GM08714 (cell line): Measurements from ENCODE around the gene SEMA3B.

Experiments used
- H3K4me3 ChIP-seq: fragments of 200-500 bp; sonication (Bioruptor generic); 2 replicates; pipeline ENCODE4 v1.5.1; 2014; ENCODE audit warnings: mild to moderate bottlenecking, low read length, inconsistent platforms
- ZNF274 ChIP-seq: IDR thresholded peaks from 2 replicates; pipeline ENCODE4 v1.6.1; 2012; ENCODE audit warnings: mild to moderate bottlenecking, low read depth, low read length

SEMA3B gene

DNA sequence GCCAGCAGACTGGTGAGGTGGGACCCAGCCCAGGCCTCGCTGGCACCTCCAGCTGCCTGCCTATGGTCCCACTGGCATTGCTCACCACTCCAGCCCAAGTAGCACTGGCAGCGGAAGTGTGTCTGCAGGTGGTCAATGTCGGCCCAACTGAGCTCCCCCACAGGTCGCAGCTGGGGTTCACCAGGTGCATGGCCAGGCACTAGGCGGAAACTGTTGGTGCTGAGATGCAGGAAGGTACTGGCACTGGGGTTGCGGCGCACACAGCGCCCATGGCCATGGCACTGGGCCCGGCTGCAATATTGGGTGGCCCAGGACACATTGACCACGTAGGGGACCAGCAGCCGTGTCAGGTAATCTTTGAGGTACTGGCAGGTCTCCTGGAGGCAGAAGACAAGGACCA, 49.2 kb downstream of the SEMA3B start:
- TF ChIP-seq ZNF274: no peak
- no peak overlapping the region for H3K4me3 ChIP-seq

DNA sequence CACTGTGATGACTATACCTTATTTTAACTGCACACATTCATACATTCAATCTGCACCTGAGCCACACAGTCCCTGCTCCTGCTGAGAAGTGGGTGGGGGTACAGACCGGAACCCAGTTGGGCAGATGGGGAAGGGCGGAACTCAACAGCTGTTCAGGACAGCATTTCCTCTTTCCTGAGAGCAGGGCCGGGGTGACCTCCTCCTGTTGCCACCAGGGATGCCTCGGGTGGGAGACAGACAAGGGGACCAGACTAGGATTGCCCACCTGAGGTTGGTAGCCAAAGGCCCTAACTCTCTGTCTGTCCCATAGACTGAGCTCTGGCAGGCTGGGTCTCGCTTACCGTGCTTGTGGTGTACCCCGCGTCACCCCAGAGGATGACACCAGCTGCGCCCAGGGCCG, 49.7 kb downstream of the SEMA3B start:
- no peak overlapping the region for H3K4me3 ChIP-seq
- no peak for TF ChIP-seq ZNF274

GRCh38 chr3:50319181-50319893, 50.4 kb downstream of the SEMA3B start:
- no peak overlapping the region for H3K4me3 ChIP-seq
- TF ChIP-seq ZNF274: no peak

DNA sequence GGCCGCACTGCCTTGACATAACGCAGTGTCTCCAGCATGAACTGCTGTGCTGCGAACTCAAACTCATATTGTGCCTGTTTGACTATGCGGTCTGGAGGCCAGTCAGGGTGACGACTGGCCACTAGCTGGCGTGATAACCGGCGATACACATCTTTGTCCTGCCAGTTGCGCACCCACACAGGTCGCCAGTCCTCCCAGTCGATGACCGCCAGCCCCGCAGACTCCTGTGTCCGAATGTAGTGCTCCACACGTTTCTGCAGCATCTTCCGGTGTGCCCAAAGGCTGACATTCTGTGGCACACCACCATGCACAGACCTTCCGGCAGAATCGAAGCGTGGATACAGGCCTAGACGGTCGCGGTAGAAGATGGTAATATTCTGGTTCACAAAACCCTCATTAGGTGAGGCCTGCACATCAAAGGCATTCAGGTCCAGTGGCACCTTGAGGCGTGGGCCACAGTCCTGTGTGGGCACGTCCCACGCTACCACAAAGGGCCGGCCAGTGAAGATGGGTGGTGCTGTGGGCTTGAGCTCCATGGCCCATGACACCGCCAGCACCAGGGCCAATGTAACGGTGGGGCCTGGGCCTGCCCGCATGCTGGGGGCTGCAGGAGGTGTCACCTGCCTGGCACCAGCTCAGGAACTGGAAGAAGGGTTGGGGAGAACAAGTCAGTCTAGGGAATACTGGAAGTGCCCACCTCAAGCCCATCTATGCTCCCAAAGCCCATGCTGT, 51.1 kb downstream of the SEMA3B start:
- no peak for TF ChIP-seq ZNF274
- peak overlapping the region; percentile 91; the same call in 1 of the 2 replicates for H3K4me3 ChIP-seq

DNA sequence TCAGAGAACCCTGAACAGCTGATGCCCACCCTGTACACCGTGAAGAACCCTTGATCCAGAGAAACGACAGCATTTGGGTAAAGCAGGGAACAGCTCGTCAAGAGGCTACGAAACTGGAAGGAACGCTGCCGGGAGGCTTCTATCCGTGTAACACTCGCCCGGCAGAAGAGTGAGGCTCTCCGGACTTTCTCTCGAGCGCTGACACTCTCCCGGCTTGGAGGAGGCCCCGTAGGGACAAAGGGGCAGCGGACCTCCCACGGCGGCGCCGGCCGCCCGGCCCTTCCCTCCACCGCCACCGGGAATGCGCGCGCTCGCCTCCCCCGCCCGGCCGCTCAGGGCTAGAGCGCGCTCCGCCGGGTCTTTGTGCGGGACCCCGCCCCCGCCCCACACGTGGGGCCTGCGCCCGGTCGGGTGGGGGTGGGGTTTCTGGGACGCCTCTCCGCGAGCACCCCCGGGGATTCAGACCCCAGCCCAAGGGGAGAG, 51.9 kb downstream of the SEMA3B start:
- H3K4me3 ChIP-seq: peak overlapping the region; percentile 91
- no peak for TF ChIP-seq ZNF274

DNA sequence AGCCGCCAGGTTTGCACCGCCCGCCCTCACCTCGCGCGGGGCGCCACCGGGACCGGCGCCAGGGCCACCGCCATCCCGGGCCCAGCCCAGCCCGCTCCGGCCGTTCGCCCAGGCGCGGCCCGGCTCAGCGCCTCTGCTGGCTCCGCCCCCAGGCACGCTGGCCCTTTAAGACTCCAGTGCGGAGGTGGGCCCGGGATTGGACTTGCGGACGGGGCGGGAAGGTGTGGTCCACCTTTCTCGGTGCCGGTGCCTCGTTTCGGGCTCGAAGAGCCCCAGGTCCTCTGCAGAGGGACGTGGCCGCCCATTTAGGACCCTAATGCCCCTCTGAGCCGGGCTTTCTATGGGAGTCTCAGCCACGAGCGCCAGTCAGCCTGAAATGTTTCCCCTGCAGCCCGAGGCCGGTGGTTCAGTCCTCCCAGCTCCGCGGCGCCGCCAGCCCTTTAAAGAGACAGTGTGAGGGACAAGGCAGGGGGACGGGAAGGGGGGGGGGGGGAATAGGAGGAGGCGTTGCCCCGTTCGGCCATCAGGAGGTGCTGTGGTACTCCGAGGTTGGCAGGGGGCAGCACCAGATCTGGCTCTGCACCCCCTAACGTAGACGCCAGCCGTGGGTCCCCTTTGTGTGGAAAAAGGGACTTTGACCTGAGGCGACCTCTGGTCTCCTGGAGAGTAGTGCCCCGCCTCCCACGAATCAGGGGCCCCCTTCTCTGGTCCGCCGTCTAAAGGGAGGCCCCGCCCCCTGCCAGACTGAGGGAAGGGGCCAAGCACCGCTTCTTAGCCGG, 52.6 kb downstream of the SEMA3B start:
- TF ChIP-seq ZNF274: no peak
- peak overlapping the region; percentile 91; the same call in 1 of the 2 replicates for H3K4me3 ChIP-seq

DNA sequence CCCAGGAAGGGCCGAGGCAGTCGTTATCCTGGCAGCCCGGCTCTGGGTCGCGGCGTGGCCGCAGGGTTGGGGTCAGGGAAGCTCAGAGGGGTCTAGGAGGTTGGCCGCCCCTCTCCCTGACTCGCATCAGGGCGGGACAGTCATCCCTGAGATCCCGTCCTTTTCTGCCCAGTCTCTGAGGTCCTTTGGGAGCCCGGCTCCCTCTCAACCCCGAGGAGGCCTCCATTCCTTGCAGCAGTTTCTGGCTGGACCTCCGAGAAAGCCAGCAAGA, 53.1 kb downstream of the SEMA3B start:
- peak overlapping the region; percentile 15; the same call in 1 of the 2 replicates for H3K4me3 ChIP-seq
- TF ChIP-seq ZNF274: no peak

- H3K4me3 ChIP-seq: peak within 1 kb of the TSS; percentile 91; the same call in 1 of the 2 replicates
- TF ChIP-seq ZNF274: no peak
Observed at GRCh38 chr3:50322386-50323091, 53.6 kb downstream of the SEMA3B start, which contains the start of gene HYAL2. HYAL2 (minus strand) TSS chr3:50322745; CDS start chr3:50320489, 2,256 bp downstream.

DNA sequence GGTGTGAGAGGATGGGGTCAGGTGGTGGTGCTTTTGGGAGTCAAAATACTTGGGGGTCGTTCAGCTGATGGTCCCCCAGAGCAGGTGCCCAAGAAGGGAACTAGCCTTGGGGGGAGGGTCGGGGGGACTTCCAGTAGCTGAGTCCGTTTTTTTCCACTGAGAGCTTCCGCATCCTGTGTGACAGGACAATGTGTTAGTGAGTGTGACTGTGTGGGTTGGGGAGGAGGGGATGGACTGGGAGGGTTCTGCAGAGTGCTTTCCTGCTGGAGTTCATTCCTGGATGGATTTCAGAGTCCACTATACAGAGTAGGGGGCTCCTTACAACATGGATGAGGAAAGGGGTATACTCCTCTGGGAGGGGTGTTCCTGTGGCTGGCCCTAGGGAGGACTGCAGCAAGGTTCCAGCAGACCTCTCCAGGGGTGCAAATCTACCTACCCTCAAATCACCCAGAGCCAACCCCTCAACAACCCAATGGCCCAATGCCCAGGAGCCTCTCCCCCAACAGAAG, 54.2 kb downstream of the SEMA3B start:
- no peak overlapping the region for H3K4me3 ChIP-seq
- TF ChIP-seq ZNF274: no peak

DNA sequence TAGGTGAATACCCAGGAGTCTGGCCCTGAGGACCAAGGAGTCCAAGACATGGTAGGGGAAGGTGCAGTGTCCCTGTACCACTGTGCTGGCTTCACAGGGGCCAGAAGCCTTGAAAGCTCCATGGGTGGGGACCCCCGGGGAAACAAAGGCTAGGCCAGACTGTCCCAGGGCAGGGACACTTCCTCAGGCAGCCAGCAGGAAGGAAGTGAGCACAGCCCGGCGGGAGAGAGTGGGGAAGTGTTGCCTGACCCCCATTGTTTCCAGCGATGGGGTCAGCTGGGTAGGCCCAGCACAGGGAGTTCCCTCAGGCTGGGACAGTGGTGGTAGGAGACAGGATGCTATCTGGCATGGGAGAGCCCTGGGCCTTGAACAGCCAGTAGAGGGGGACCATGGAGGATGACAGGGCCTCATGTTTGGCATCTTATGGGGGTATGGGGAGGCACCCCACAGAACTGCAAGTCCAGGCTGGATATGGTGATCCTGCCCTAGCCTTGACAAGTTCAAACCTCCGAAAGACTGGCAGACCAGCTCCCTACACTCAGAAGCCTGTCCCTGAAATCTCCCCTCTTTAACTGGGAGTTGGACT, 54.8 kb downstream of the SEMA3B start:
- no peak for TF ChIP-seq ZNF274

DNA sequence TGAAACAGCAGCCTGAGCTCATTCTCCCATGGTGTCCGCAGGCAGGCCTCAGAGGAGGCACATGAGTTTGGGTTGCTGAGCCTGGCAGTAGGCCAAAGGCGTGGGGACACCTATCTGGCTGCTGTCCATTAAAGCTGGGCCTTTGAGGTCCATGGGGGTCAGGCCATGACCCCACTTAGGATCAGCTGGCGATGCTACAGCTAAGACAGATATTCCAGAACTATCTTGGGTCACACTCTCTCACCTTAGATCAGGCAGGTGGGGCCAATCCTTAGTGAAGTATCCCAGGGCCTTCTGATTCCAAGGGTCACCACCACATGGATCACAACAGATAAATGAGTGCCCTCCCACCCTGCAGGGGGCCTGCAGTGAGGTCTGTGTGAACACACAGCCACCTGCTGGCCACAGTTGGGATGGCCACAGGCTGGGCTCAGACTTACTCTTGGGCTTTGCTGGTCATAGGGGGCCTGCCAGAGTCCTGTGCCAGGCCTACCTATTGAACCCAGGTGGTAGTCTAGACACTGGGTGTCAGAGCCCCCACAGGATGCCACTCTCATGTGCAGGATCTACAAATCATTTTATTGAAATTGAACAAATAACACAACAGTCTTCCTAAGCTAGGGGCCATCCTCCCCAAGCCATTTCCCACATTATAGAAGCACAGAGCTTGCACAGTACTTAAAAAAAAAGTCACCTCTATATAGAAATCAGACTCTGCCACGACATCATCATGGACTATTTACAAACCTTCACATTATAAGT, 55.6 kb downstream of the SEMA3B start:
- TF ChIP-seq ZNF274: no peak
- no peak overlapping the region for H3K4me3 ChIP-seq

More for the DNA sequence above, 54.8 kb downstream of the SEMA3B start:
- no peak overlapping the region for H3K4me3 ChIP-seq

GRCh38 chr3:50325113-50325480, 56.1 kb downstream of the SEMA3B start:
- no peak overlapping the region for H3K4me3 ChIP-seq
- no peak for TF ChIP-seq ZNF274
